Activated CD4-positive, alpha-beta T cell treated with anti-CD3 and anti-CD28 coated beads for 36 hours (primary cell): Measurements from ENCODE around the gene TJP3. TPM values are rescaled to one million over a fixed set of nuclear protein-coding genes. Genes with fewer than 3 reads are reported as not detected.

ENCODE experiments used
- ATAC-seq: fragments of 200-7000 bp; cut with Tn5 transposase; one replicate; pipeline ENCODE4 v1.10.0; 2021; ENCODE audit warnings: mild to moderate bottlenecking, moderate library complexity
- CTCF ChIA-PET: fragments of 350-600 bp; sonication (Branson Sonifier 250); formaldehyde crosslinking; loops from one replicate; lab custom pipeline; 2021; ENCODE audit warnings: antibody characterized with exemption; lab: Charles Lee
- POLR2A ChIA-PET: fragments of 350-600 bp; sonication (Branson Sonifier 250); formaldehyde crosslinking; loops from one replicate; lab custom pipeline; 2021; ENCODE audit warnings: antibody characterized with exemption, inconsistent platforms; lab: Charles Lee
- DNase-seq: peaks from one replicate; pipeline ENCODE4 v3.0.0-alpha.2; 2020
- H3K27ac Mint-ChIP-seq: one replicate; pipeline ENCODE4 v1.8.0; 2021; ENCODE audit warnings: mixed read lengths
- H3K27me3 Mint-ChIP-seq: one replicate; pipeline ENCODE4 v1.8.0; 2021; ENCODE audit warnings: mixed read lengths
- H3K36me3 Mint-ChIP-seq: one replicate; pipeline ENCODE4 v1.8.0; 2021; ENCODE audit warnings: low read depth, mixed read lengths
- H3K4me1 Mint-ChIP-seq: one replicate; pipeline ENCODE4 v1.8.0; 2021; ENCODE audit warnings: mixed read lengths
- H3K4me3 Mint-ChIP-seq: one replicate; pipeline ENCODE4 v1.8.0; 2021; ENCODE audit warnings: mild to moderate bottlenecking, moderate library complexity, mixed read lengths
- H3K9me3 Mint-ChIP-seq: one replicate; pipeline ENCODE4 v1.8.0; 2021; ENCODE audit warnings: low read depth, mixed read lengths
- intact Hi-C, 2 experiments: fragments of 100-400 bp; cut with DNase I in 1 of 2; cut with micrococcal nuclease in 1 of 2; formaldehyde crosslinking; loops; one replicate each; pipeline versions ENCODE4 v1.14.2 to v1.15.1; 2022 to 2024; cut with DNase I, micrococcal nuclease
- total RNA-seq, 2 experiments: library from RNA; stranded (reverse); gene quantifications; one replicate each; pipeline ENCODE4 v1.2.3, GENCODE V29; 2021

TJP3 gene
- total RNA-seq, 2 experiments from 2014 or later = 1.0 to 2.7 TPM

DNA sequence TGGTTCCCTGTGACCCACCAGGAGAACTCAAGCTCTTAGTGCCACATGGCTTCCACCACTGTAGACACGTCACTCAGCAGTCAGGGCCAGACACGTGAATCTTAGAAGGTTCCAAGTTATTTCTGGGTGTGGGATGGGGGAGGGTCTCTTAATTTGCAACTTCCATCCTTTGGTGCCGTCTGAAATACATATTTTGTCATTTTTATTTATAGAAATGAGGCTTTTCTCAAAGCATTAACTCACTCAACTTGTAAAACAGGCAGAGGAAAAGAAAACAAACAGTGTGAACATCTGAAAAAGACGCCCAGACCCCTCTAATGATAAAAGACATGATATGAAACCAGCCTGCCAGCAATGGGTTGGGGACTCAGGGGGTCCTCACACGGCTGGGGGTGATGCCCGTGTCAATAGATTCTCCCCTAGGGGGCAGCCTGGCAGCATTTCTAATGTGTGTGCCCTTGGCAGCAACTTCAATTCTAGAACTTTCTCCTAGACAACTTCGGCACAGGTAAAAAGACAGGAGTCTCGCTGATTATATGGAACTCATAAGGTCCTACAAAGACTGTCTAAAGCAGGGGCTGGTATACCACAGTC is 23.3 kb upstream of the TJP3 start:
- Mint-ChIP-seq H3K27ac (no peak overlapping the region), H3K36me3 (peaks cover 13% of the 10 kb centered on the region), H3K27me3 (no peaks in the 10 kb centered on the region), H3K4me3 (no peak overlapping the region), H3K9me3 (peaks cover 6% of the 10 kb centered on the region), H3K4me1 (peaks cover 29% of the 10 kb centered on the region)
- intact Hi-C loops = no loop called here
- DNase-seq (no peak), ATAC-seq (no peak)
- ChIA-PET POLR2A (no interaction called here), CTCF (interaction anchor here (0.6 kb wide), 1 partner anchor 15 kb away, joined by 3 read pairs; the partner anchor contains the start of gene PIP5K1C)

DNA sequence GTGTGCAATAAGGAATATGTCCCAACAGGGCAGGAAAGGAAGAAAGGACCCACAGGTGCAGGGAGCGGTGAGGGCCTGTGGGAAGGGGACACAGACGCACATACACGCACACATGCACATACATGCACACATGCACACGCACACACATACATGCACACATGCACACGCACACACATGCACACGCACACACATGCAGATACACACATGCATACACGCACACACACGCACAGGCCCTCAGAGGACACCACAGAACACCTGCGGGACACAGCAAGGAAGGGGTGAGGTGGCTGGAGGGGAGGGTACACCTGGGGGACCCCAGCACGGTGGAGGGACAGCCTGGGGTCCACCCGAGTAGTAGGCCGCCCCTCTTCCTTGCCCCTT is 20.8 kb upstream of the TJP3 start:
- H3K9me3 Mint-ChIP-seq = peaks cover 7% of the 10 kb centered on the region
- CTCF ChIA-PET = interaction anchor here (0.7 to 1.8 kb wide), 3 partner anchors 12 to 131 kb away, joined by 3 to 5 read pairs (median 3); partner anchors contain the start of gene PIP5K1C
- H3K4me1 Mint-ChIP-seq = peaks cover 48% of the 10 kb centered on the region
- peak overlapping the region; percentile 59 for H3K4me3 Mint-ChIP-seq
- intact Hi-C loops = no loop called here
- H3K27me3 Mint-ChIP-seq = no peaks in the 10 kb centered on the region
- DNase-seq (no peak), ATAC-seq (no peak)
- peak overlapping the region; percentile 58 for H3K27ac Mint-ChIP-seq
- POLR2A ChIA-PET = no interaction called here
- H3K36me3 Mint-ChIP-seq = peaks cover 13% of the 10 kb centered on the region

DNA sequence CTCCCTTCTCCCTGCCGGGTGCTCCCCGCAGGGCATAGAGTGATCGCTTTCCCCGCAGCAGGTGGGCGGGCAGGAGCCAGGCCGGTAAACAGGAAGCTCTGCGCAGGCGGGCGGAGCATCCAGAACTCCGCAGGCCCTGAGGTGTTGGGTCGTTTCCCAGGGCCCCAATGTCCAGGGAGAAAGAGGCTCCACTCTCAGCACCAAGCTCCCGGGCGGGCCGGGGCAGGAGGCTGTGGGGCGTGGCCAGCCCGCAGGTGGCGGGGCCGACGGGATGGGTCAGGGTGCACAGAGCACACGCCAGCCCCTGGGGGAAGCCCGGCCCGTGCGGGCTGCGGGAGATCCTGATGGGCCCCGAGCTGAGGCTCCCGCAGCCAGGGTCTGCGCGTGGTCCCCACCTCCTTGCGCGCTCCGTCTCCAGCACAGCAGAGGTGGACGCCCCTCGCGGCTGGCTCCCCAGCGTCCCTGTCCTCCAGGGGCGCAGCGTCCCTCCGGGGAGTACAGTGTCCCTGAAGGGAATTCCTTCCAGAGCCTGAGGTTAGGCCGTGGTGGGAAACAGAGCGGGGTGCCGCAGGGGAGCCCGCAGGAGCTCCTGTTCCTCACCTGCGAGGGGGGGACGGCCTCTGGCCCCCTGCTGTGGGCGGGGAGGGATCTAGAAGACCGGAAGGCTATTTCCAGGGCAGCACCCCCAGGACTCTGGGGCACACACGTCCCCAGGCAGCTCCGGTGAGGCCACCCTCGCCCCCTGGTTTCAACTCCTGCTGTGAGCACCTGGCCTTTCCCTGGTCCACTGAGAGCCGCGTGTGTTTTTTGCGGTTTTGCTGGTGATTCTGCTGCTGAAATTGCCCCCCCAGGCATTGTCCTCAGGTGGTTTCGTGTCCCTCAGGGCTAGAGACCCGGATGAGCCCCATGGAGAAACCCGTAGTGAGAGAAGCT is 20.1 kb upstream of the TJP3 start:
- H3K27ac Mint-ChIP-seq = peak overlapping the region; percentile 78
- intact Hi-C loops = no loop called here
- ChIA-PET CTCF (interaction anchor here (0.7 to 1.8 kb wide), 7 partner anchors 11 to 417 kb away, joined by 3 to 6 read pairs (median 4); partner anchors contain the start of genes MRPL54 and PIP5K1C), POLR2A (interaction anchor here (0.6 kb wide), 2 partner anchors 134 to 496 kb away, joined by 3 to 4 read pairs; no protein-coding TSS in a partner anchor)
- peaks cover 13% of the 10 kb centered on the region for H3K36me3 Mint-ChIP-seq
- ATAC-seq (peak; percentile 49), DNase-seq (peak; percentile 75)
- peak overlapping the region; percentile 59 for H3K4me3 Mint-ChIP-seq
- peaks cover 53% of the 10 kb centered on the region for H3K4me1 Mint-ChIP-seq
- H3K27me3 Mint-ChIP-seq = no peaks in the 10 kb centered on the region
- H3K9me3 Mint-ChIP-seq = peaks cover 7% of the 10 kb centered on the region

DNA sequence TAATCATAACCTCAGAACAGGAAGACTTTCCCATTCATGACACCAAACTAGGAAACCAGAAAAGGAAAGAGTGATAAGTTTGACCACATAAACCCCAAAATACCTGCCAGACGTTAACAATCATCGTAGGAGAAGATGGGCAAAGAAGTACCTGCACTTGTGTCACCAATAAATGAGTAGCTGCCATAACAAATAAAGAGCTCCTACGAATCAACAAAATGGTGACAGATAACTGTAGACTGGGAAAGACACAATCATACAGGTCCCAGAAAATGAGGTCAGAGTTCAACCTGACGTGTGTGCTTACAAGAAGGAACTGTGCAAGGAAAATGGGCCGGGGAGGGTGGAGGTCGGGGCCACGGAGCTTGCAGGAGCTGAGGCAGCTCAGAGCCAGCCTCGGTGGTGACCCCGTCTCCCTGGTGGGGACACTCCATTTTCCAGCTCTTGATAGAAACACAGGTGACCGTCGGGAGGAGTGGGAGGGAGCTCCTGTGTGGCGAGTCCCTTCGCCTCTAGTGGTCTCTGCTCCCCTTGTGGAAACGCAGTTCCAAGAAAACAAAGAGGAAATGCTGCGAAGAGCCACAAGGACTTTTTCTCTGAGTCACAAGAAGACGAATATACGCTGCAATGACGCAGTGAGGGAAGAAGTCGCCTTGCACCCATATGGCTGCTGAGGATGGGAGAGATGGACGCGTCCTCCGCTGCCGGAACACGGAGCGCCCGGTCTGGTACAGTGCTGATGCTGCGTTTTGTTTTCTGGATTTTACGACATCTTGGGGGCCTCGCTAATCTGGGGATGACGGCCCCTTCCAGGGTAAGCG is 17.4 kb upstream of the TJP3 start:
- H3K4me3 Mint-ChIP-seq = peak overlapping the region; percentile 36
- no peaks in the 10 kb centered on the region for H3K36me3 Mint-ChIP-seq
- peak overlapping the region; percentile 4 for H3K27ac Mint-ChIP-seq
- DNase-seq (peak; percentile 59), ATAC-seq (peak; percentile 63)
- peaks cover 4% of the 10 kb centered on the region for H3K9me3 Mint-ChIP-seq
- intact Hi-C loops = loop anchor here in 1 of 2 experiments (1.0 kb wide), 1 partner anchor 19 kb away; no protein-coding TSS in a partner anchor
- no peaks in the 10 kb centered on the region for H3K27me3 Mint-ChIP-seq
- peaks cover 44% of the 10 kb centered on the region for H3K4me1 Mint-ChIP-seq
- POLR2A ChIA-PET = interaction anchor here (0.5 to 1.2 kb wide), 6 partner anchors 19 to 778 kb away, joined by 3 to 8 read pairs (median 4); no protein-coding TSS in a partner anchor
- CTCF ChIA-PET = interaction anchor here (0.6 to 1.8 kb wide), 14 partner anchors 9 to 710 kb away, joined by 3 to 18 read pairs (median 4); partner anchors contain the start of genes MRPL54 and PIP5K1C

DNA sequence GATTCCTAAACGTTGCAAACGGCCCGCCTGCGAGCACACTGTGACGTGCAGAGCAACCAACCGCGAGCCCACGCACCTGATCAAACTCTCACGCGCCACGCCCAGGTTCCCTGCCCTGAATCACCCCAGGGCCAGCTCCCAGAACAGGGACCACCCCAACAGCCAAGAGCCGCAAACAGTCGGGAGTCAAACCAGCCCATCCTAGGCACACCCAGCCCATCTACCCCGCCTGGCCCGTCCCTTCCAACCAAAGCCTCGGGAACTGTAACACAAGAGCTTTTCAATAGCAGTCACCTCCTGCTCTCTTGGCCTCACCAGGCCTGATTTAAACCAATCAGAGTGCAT is 16.8 kb upstream of the TJP3 start:
- no peaks in the 10 kb centered on the region for H3K27me3 Mint-ChIP-seq
- peak overlapping the region; percentile 4 for H3K27ac Mint-ChIP-seq
- no peaks in the 10 kb centered on the region for H3K36me3 Mint-ChIP-seq
- peaks cover 44% of the 10 kb centered on the region for H3K4me1 Mint-ChIP-seq
- ChIA-PET CTCF (interaction anchor here (1.2 to 1.6 kb wide), 3 partner anchors 9 to 25 kb away, joined by 3 to 18 read pairs (median 7); partner anchors contain the start of gene PIP5K1C), POLR2A (interaction anchor here (1.2 kb wide), 1 partner anchor 190 kb away, joined by 8 read pairs; no protein-coding TSS in a partner anchor)
- ATAC-seq (no peak), DNase-seq (no peak)
- intact Hi-C loops = no loop called here
- peaks cover 4% of the 10 kb centered on the region for H3K9me3 Mint-ChIP-seq
- peak overlapping the region; percentile 36 for H3K4me3 Mint-ChIP-seq

DNA sequence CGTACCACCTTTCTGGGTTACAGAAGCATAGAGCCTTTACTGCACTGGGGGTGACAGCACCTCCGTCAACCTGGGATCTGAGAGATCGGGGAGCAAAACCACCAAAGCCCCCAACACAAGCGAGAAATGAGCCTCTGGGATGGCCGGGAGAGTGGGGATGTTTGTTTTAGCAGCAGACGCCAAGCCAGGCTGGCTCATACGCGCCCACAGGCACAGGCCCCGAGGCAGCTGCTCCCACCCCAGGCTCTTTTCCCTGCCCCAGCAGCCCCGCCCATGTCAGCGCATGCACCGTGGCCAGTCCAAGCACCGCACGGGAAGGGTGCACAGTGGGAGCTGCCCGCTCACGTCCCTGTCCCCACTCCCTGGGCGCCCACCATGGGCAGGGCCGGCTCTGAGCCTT is 16.5 kb upstream of the TJP3 start:
- peak overlapping the region; percentile 4 for H3K27ac Mint-ChIP-seq
- ATAC-seq = no peak
- no peaks in the 10 kb centered on the region for H3K27me3 Mint-ChIP-seq
- H3K4me3 Mint-ChIP-seq = no peak overlapping the region
- no peak for DNase-seq
- H3K4me1 Mint-ChIP-seq = peaks cover 43% of the 10 kb centered on the region
- H3K36me3 Mint-ChIP-seq = no peaks in the 10 kb centered on the region
- peaks cover 4% of the 10 kb centered on the region for H3K9me3 Mint-ChIP-seq
- ChIA-PET CTCF (interaction anchor here (0.6 to 1.2 kb wide), 2 partner anchors 16 to 17 kb away, joined by 3 read pairs; no protein-coding TSS in a partner anchor), POLR2A (no interaction called here)
- intact Hi-C loops = no loop called here

DNA sequence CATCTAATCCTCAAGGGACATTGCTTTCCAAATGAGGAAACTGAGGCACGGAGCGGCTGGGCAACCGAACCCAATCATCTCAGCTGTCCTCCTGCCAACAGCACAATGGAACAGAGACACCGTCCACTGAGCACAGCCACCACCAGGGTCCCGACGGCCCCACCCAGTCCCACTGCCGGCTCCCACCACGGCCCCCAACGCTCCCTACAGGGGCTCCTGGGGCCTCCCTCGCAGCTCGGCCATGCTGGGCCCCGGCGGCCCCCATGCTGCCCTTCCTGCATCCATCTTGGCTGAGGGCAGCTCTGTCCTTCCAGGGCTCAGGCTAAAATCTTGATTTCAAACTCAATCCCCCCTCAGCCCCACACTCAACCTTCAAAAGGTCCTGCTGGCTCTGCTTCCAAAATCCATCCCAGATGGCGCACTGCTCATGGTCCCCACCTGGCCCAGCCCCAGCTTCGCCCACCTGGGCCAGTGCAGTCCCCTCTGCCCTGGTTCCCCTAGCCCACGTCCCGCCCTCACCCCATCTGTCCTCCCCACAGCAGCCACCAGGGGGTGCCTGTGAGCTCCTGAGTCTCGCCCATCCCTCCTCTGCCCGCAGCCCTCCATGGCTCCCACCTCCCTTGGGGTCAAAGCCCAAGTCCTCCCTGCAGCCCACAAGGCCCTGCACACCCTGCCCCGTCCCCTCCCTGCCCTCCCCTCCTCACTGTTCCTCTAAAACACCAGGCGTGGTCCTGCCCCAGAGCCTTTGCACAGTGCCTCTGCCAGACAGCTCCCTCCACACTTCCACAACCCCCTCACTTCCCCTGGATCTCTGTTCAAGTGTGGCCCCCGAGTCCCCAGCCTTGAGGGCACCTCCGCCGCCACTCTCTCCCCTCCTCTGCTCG is 15.8 kb upstream of the TJP3 start:
- intact Hi-C loops = no loop called here
- Mint-ChIP-seq H3K4me1 (peaks cover 37% of the 10 kb centered on the region), H3K4me3 (no peak overlapping the region), H3K9me3 (peaks cover 4% of the 10 kb centered on the region), H3K36me3 (no peaks in the 10 kb centered on the region), H3K27ac (peak overlapping the region; percentile 31), H3K27me3 (no peaks in the 10 kb centered on the region)
- no peak for ATAC-seq
- ChIA-PET CTCF (interaction anchor here (0.5 to 1.2 kb wide), 5 partner anchors 15 to 650 kb away, joined by 3 read pairs; no protein-coding TSS in a partner anchor), POLR2A (interaction anchor here (0.6 kb wide), 1 partner anchor 83 kb away, joined by 5 read pairs; no protein-coding TSS in a partner anchor)
- DNase-seq = peak; percentile 70

DNA sequence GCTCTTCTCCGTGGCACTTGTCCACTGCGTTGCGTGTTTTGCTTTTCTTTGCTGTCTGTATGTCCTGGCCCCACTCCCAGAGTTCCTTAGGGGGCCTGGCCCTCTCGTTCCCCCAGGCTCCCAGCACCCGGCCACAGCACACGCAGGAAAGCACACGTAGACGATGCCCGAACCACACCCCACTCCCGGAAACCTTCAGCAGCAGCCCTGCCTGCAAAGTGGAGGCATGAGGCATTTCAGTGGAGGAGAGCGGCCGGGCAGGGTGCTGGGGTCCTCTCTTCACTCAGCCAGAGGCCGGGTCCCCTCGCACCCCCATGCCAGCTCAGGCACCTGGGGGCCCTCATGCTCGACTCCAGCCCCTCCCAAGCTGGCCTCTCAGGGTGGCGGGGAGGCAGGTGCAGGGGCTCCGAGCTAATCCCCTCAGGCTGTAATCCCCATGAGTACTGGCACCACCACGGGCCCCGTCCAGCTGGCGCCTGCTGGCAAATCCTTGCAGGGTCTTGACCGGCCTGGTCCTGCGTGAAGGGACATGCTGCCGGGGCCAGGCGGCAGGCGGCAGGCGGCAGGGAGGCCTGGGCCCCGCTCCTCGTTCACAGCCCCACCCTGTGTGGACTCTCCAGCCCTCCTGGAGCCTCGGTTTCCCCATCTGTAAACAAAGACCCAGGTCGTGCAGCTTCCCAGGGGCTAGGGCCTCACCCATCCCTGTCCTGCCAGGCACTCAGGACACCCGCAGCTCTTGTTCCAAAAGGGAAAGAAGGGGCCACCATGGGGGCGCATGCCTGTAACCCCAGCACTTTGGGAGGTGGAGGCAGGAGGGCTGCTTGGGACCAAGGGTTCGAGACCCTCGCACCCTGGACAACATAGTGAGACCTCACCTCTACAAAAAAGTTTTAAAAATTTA is 14.9 kb upstream of the TJP3 start:
- Mint-ChIP-seq H3K27ac (peak overlapping the region; percentile 31), H3K27me3 (no peaks in the 10 kb centered on the region), H3K4me1 (peaks cover 37% of the 10 kb centered on the region), H3K9me3 (peaks cover 4% of the 10 kb centered on the region), H3K4me3 (no peak overlapping the region), H3K36me3 (no peaks in the 10 kb centered on the region)
- ChIA-PET CTCF (interaction anchor here (0.5 to 1.2 kb wide), 4 partner anchors 15 to 156 kb away, joined by 3 to 6 read pairs (median 3); partner anchors contain the start of gene TJP3), POLR2A (no interaction called here)
- DNase-seq (no peak), ATAC-seq (no peak)
- intact Hi-C loops = no loop called here

DNA sequence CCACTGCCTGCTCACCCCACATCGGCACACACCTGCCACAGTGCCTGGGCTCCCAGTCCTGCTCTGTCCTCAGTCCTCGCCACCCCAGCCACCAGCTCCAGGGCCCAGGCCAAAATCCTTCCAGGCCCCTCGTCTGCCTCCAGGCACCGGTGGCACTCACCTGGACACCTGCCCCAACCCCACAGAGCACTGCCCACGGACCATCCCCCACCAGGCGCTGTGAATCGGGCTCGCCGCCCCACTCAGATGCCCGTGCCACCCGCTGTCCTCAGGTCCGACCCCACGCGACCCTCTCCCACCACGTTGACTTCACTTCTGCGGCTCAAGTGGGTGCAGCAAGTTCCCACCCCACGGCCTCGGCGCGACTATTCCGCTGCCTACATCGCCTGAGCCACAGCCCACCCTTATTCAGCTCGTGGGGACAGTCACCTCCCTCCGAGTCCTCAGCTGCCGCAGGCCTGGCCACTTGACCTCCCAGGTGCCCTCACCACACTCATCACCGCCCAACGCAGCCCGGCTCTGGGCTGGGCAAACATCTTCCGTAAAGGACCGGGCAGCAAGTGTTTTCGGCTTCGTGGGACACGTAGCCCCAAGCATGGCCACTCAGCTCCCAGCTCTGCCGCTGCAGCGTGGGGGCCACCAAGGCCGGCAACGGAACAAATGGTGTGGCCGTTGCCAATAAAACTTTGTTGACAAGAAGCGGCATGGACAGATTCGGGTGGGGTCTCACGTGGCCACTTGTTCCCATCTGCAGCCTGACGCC is 13.6 kb upstream of the TJP3 start:
- ChIA-PET POLR2A (no interaction called here), CTCF (no interaction called here)
- no peaks in the 10 kb centered on the region for H3K36me3 Mint-ChIP-seq
- H3K27ac Mint-ChIP-seq = no peak overlapping the region
- H3K4me3 Mint-ChIP-seq = no peak overlapping the region
- peaks cover 4% of the 10 kb centered on the region for H3K9me3 Mint-ChIP-seq
- DNase-seq = no peak
- intact Hi-C loops = no loop called here
- no peak for ATAC-seq
- peaks cover 39% of the 10 kb centered on the region for H3K4me1 Mint-ChIP-seq
- no peaks in the 10 kb centered on the region for H3K27me3 Mint-ChIP-seq
